K562 (cell line): Measurements from ENCODE around the gene SLMAP. TPM values are rescaled to one million over a fixed set of nuclear protein-coding genes. Genes with fewer than 3 reads are reported as not detected.

Experiments used
- ADNP ChIP-seq: fragments of 200-800 bp; sonication (Bioruptor generic); IDR thresholded peaks from 2 replicates; pipeline ENCODE4 v1.6.1; 2016; ENCODE audit warnings: missing genetic modification characterization, missing compliant biosample characterization
- CEBPG ChIP-seq, 3 experiments: fragments of 200-800 bp in 1 of 3; sonication (Bioruptor generic) in 1 of 3; sonication (generic) in 1 of 3; formaldehyde crosslinking in 1 of 3; IDR thresholded peaks in 2 of 3; conservative IDR thresholded peaks in 1 of 3; 2 replicates each; pipeline versions ENCODE4 v1.6.1 to v1.8.0; 2016 to 2022; ENCODE audit warnings: missing compliant biosample characterization in 2 of 3, missing genetic modification characterization in 2 of 3, mild to moderate bottlenecking in 1 of 3, missing genetic modification reagents in 1 of 3
- HDAC6 ChIP-seq: IDR thresholded peaks from 2 replicates; pipeline ENCODE4 v1.6.1; 2012; ENCODE audit warnings: low read depth, mild to moderate bottlenecking, control low read depth, inconsistent platforms, low read length, moderate library complexity
- HDGF ChIP-seq: fragments of 450-650 bp; IDR thresholded peaks from 2 replicates; pipeline ENCODE4 v1.6.1; 2016
- POLR2G ChIP-seq: fragments of 200-400 bp; formaldehyde crosslinking; IDR thresholded peaks from 2 replicates; pipeline ENCODE4 v1.6.1; 2017; ENCODE audit warnings: low read depth, mild to moderate bottlenecking, antibody characterized with exemption, low read length, moderate library complexity
- PURB ChIP-seq: sonication (generic); formaldehyde crosslinking; IDR thresholded peaks from 2 replicates; pipeline ENCODE4 v1.9.0; 2021; ENCODE audit warnings: low read depth, mild to moderate bottlenecking, missing genetic modification reagents
- SETDB1 ChIP-seq: IDR thresholded peaks from one replicate; pipeline ENCODE4 v1.6.1; 2012; ENCODE audit warnings: low read length, control low read depth, inconsistent platforms
- SPI1 ChIP-seq: IDR thresholded peaks from 2 replicates; pipeline ENCODE4 v1.6.1; 2011; ENCODE audit warnings: low read depth, low read length, control low read depth, borderline replicate concordance
- polyA plus RNA-seq, 8 experiments: library from polyadenylated mRNA; depleted of rRNA in 4 of 8; stranded (reverse) in 5 of 8; unstranded in 3 of 8; fragments of >200 nt; fragmentation: Nextera tagmentation in 2 of 8; fragmentation: Illumina TruSeq in 1 of 8; extraction: Ambion mirVana in 2 of 8; extraction: Trizol in 1 of 8; gene quantifications; 2 replicates each; pipeline versions ENCODE4 v1.2.1 to v1.2.3, GENCODE V29; 2011 to 2014; ENCODE audit warnings: inconsistent platforms in 1 of 8, missing spikeins in 1 of 8
- total RNA-seq, 7 experiments: library from RNA; depleted of rRNA in 6 of 7; stranded (reverse); fragments of >200 nt in 6 of 7; fragmentation: Illumina TruSeq in 2 of 7; extraction: Trizol in 2 of 7; gene quantifications; 2 replicates each; pipeline versions ENCODE4 v1.2.1 to v1.2.3, GENCODE V29; 2011 to 2021; ENCODE audit warnings: low replicate concordance in 1 of 7
- TF ChIP-seq, protein P1 (sequence below): IDR thresholded peaks from 2 replicates; pipeline ENCODE4 v1.6.1; 2012; ENCODE audit warnings: low read depth, low read length, improper control_type of control experiment, borderline replicate concordance
- TF ChIP-seq, protein P2 (sequence below): fragments of 250-450 bp; sonication (Bioruptor Pico); IDR thresholded peaks from 2 replicates; pipeline ENCODE4 v1.4.0; 2020; ENCODE audit warnings: mild to moderate bottlenecking
- TF ChIP-seq, protein P3 (sequence below): fragments of 450-650 bp; IDR thresholded peaks from 2 replicates; pipeline ENCODE4 v1.7.0; 2016; ENCODE audit warnings: borderline replicate concordance
- TF ChIP-seq, protein P4 (sequence below), 2 experiments: fragments of 250-450 bp in 1 of 2; fragments of 450-650 bp in 1 of 2; sonication (Bioruptor Pico) in 1 of 2; IDR thresholded peaks; 2 replicates each; pipeline versions ENCODE4 v1.6.1 to v1.8.0; 2016 to 2021; ENCODE audit warnings: mild to moderate bottlenecking in 2 of 2, moderate library complexity in 2 of 2, missing compliant biosample characterization in 1 of 2, missing genetic modification characterization in 1 of 2
- TF ChIP-seq, protein P5 (sequence below): fragments of 200-800 bp; sonication (Bioruptor generic); IDR thresholded peaks from 2 replicates; pipeline ENCODE4 v1.6.1; 2016; ENCODE audit warnings: missing genetic modification characterization, missing compliant biosample characterization
- TF ChIP-seq, protein P6 (sequence below): fragments of 450-650 bp; formaldehyde crosslinking; IDR thresholded peaks from 2 replicates; pipeline ENCODE4 v1.4.0; 2022; ENCODE audit warnings: mild to moderate bottlenecking, moderate library complexity

SLMAP gene
- total and polyA plus RNA-seq, 9 of the 15 experiments (the other 6 are each of a cell fraction or from before 2014, with no cell fraction given), result 12.1 to 50.7 (median 28.3) TPM

DNA sequence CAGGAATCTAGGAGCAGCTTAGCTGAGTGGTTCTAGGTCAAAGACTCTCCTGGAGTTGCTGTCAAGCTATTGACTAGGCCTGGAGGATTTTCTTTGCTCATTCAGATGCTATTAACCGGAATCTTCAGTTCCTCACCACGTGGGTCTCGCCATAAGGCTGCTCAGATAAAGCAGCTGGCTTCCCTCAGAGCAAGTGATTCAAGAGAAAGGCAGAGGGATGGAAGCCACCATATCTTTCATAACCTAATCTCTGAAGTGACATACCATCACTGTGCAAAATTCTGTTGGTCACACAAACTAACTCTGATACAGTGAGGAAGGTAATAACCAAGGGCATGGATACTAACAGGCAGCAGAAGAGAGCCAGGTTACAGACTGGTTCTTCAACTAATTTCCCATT, 179.4 kb downstream of the SLMAP start (continued):
- TF ChIP-seq, protein P1, sequence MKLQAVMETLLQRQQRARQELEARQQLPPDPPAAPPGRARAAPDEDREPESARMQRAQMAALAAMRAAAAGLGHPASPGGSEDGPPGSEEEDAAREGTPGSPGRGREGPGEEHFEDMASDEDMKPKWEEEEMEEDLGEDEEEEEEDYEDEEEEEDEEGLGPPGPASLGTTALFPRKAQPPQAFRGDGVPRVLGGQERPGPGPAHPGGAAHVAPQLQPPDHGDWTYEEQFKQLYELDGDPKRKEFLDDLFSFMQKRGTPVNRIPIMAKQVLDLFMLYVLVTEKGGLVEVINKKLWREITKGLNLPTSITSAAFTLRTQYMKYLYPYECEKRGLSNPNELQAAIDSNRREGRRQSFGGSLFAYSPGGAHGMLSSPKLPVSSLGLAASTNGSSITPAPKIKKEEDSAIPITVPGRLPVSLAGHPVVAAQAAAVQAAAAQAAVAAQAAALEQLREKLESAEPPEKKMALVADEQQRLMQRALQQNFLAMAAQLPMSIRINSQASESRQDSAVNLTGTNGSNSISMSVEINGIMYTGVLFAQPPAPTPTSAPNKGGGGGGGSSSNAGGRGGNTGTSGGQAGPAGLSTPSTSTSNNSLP, result 0 out of 2 replicates have a peak, but pooled peaks have one; percentile 22
- no peak for TF ChIP-seq PURB
- TF ChIP-seq, protein P2, sequence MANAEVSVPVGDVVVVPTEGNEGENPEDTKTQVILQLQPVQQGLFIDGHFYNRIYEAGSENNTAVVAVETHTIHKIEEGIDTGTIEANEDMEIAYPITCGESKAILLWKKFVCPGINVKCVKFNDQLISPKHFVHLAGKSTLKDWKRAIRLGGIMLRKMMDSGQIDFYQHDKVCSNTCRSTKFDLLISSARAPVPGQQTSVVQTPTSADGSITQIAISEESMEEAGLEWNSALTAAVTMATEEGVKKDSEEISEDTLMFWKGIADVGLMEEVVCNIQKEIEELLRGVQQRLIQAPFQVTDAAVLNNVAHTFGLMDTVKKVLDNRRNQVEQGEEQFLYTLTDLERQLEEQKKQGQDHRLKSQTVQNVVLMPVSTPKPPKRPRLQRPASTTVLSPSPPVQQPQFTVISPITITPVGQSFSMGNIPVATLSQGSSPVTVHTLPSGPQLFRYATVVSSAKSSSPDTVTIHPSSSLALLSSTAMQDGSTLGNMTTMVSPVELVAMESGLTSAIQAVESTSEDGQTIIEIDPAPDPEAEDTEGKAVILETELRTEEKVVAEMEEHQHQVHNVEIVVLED, result no peak
- TF ChIP-seq HDGF, result no peak
- TF ChIP-seq, protein P3, sequence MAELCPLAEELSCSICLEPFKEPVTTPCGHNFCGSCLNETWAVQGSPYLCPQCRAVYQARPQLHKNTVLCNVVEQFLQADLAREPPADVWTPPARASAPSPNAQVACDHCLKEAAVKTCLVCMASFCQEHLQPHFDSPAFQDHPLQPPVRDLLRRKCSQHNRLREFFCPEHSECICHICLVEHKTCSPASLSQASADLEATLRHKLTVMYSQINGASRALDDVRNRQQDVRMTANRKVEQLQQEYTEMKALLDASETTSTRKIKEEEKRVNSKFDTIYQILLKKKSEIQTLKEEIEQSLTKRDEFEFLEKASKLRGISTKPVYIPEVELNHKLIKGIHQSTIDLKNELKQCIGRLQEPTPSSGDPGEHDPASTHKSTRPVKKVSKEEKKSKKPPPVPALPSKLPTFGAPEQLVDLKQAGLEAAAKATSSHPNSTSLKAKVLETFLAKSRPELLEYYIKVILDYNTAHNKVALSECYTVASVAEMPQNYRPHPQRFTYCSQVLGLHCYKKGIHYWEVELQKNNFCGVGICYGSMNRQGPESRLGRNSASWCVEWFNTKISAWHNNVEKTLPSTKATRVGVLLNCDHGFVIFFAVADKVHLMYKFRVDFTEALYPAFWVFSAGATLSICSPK, result no peak
- TF ChIP-seq, protein P4, sequence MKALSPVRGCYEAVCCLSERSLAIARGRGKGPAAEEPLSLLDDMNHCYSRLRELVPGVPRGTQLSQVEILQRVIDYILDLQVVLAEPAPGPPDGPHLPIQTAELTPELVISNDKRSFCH (CRISPR knock-in tag; IDR thresholded peaks at IDR 0.05), result no peak
- TF ChIP-seq, protein P4 (tag; IDR thresholded peaks at IDR 0.05), result no peak
- TF ChIP-seq HDAC6, result no peak
- no peak for TF ChIP-seq SETDB1
- no peak for TF ChIP-seq CEBPG (CRISPR knock-in tag; IDR thresholded peaks at IDR 0.05)
- no peak for TF ChIP-seq CEBPG (tag; conservative IDR thresholded peaks at IDR 0.05 in 1 of 2, IDR thresholded peaks at IDR 0.05 in 1 of 2)
- peak; percentile 29; the same call in 1 of the 2 replicates for TF ChIP-seq SPI1
- TF ChIP-seq, protein P5, sequence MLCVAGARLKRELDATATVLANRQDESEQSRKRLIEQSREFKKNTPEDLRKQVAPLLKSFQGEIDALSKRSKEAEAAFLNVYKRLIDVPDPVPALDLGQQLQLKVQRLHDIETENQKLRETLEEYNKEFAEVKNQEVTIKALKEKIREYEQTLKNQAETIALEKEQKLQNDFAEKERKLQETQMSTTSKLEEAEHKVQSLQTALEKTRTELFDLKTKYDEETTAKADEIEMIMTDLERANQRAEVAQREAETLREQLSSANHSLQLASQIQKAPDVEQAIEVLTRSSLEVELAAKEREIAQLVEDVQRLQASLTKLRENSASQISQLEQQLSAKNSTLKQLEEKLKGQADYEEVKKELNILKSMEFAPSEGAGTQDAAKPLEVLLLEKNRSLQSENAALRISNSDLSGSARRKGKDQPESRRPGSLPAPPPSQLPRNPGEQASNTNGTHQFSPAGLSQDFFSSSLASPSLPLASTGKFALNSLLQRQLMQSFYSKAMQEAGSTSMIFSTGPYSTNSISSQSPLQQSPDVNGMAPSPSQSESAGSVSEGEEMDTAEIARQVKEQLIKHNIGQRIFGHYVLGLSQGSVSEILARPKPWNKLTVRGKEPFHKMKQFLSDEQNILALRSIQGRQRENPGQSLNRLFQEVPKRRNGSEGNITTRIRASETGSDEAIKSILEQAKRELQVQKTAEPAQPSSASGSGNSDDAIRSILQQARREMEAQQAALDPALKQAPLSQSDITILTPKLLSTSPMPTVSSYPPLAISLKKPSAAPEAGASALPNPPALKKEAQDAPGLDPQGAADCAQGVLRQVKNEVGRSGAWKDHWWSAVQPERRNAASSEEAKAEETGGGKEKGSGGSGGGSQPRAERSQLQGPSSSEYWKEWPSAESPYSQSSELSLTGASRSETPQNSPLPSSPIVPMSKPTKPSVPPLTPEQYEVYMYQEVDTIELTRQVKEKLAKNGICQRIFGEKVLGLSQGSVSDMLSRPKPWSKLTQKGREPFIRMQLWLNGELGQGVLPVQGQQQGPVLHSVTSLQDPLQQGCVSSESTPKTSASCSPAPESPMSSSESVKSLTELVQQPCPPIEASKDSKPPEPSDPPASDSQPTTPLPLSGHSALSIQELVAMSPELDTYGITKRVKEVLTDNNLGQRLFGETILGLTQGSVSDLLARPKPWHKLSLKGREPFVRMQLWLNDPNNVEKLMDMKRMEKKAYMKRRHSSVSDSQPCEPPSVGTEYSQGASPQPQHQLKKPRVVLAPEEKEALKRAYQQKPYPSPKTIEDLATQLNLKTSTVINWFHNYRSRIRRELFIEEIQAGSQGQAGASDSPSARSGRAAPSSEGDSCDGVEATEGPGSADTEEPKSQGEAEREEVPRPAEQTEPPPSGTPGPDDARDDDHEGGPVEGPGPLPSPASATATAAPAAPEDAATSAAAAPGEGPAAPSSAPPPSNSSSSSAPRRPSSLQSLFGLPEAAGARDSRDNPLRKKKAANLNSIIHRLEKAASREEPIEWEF (CRISPR knock-in tag), result no peak
- no peak for TF ChIP-seq POLR2G
- TF ChIP-seq, protein P6, sequence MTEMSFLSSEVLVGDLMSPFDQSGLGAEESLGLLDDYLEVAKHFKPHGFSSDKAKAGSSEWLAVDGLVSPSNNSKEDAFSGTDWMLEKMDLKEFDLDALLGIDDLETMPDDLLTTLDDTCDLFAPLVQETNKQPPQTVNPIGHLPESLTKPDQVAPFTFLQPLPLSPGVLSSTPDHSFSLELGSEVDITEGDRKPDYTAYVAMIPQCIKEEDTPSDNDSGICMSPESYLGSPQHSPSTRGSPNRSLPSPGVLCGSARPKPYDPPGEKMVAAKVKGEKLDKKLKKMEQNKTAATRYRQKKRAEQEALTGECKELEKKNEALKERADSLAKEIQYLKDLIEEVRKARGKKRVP (CRISPR knock-in tag), result no peak
- TF ChIP-seq ADNP, result no peak
